LNCAP (cell line): ENCODE results near the gene AKR1C2.
"Not testable (repeated sequence)": the region's sequence is repeated elsewhere in the genome, so short reads cannot be mapped to it uniquely, and the experiment has no call there.

Source experiments
- CTCF ChIP-seq: fragments of 450-650 bp; IDR thresholded peaks from 2 replicates; pipeline ENCODE4 v1.5.1; 2017; ENCODE audit warnings: mild to moderate bottlenecking

AKR1C2 gene

GRCh38 chr10:4981722-4982471, 21.8 kb downstream of the AKR1C2 start:
- peak; percentile 44; the same call in 1 of the 2 replicates for TF ChIP-seq CTCF

- no peak for TF ChIP-seq CTCF
These were observed 22.9 kb downstream of the AKR1C2 start for GRCh38 chr10:4980793-4981192.

GRCh38 chr10:4978870-4979269, 24.8 kb downstream of the AKR1C2 start:
- TF ChIP-seq CTCF, result no peak

- TF ChIP-seq CTCF, result no peak
These were observed 26.6 kb downstream of the AKR1C2 start for GRCh38 chr10:4977025-4977424.

- TF ChIP-seq CTCF, result not testable (repeated sequence)
These were observed 40.5 kb downstream of the AKR1C2 start, which contains the start of gene AKR1C1 for GRCh38 chr10:4962876-4963814. Gene AKR1C1 (plus strand): TSS chr10:4963415. CDS start chr10:4963445, 30 bp downstream.

GRCh38 chr10:4953405-4953804, 50.3 kb downstream of the AKR1C2 start:
- no peak for TF ChIP-seq CTCF

- TF ChIP-seq CTCF, result no peak
These were observed 55.7 kb downstream of the AKR1C2 start for GRCh38 chr10:4947635-4948596.
